Upper lobe of left lung (tissue), 6 donors: Measurements from ENCODE around the gene EEPD1. TPM values are rescaled to one million over a fixed set of nuclear protein-coding genes. Genes with fewer than 3 reads are reported as not detected.

Experiments
- ATAC-seq, 2 donors: fragments of 200-7000 bp; cut with Tn5 transposase; one replicate each; pipeline ENCODE4 v1.9.1; 2022; ENCODE audit warnings: mild to moderate bottlenecking in 2 of 2, moderate library complexity in 2 of 2; ENCODE audit not compliant: low FRiP score in 2 of 2
- DNase-seq, 2 donors: peaks; one replicate each; pipeline ENCODE4 v3.0.0-alpha.2; 2019 to 2020
- H3K27ac ChIP-seq, 4 donors: fragments of 200-600 bp; sonication (generic); one replicate each; pipeline ENCODE4 v1.5.1; 2016 to 2019
- H3K27me3 ChIP-seq, 4 donors: fragments of 200-600 bp; sonication (generic); one replicate each; pipeline ENCODE4 v1.5.1; 2017 to 2019
- H3K36me3 ChIP-seq, 4 donors: fragments of 200-600 bp; sonication (generic); one replicate each; pipeline ENCODE4 v1.5.1; 2016 to 2019
- H3K4me1 ChIP-seq, 4 donors: fragments of 200-600 bp; sonication (generic); one replicate each; pipeline ENCODE4 v1.5.1; 2018 to 2019
- H3K4me3 ChIP-seq, 4 donors: fragments of 200-600 bp; sonication (generic); one replicate each; pipeline ENCODE4 v1.5.1; 2017 to 2019; ENCODE audit warnings: mild to moderate bottlenecking in 2 of 4, moderate library complexity in 1 of 4
- H3K9me3 ChIP-seq, 4 donors: fragments of 200-600 bp; sonication (generic); one replicate each; pipeline ENCODE4 v1.5.1; 2018 to 2019
- EP300 ChIP-seq, 4 donors: sonication (generic); formaldehyde crosslinking; IDR thresholded peaks; one replicate each; pipeline ENCODE4 v1.5.1; 2017; ENCODE audit warnings: antibody characterized with exemption in 4 of 4, control low read depth in 2 of 4
- POLR2A ChIP-seq, 4 donors: fragments of 450-650 bp; IDR thresholded peaks; one replicate each; pipeline ENCODE4 v1.5.1; 2016 to 2017; ENCODE audit warnings: antibody characterized with exemption in 4 of 4, mild to moderate bottlenecking in 2 of 4
- POLR2AphosphoS5 ChIP-seq, 2 donors: sonication (generic); formaldehyde crosslinking; IDR thresholded peaks; one replicate each; pipeline ENCODE4 v1.5.1; 2017; ENCODE audit warnings: antibody characterized with exemption in 2 of 2
- WGBS, 2 donors: methylation state at CpG; one replicate each; pipeline ENCODE4 v1.1.5; 2017 to 2018; 5-methylcytosine and 5-hydroxymethylcytosine counted together
- total RNA-seq, 6 donors: library from RNA; depleted of rRNA in 4 of 6; stranded (reverse); fragments of >200 nt in 4 of 6; gene quantifications; one replicate each; pipeline versions ENCODE4 v1.1.0 to v1.2.1, GENCODE V29; 2016 to 2021
- TF ChIP-seq, protein P1 (sequence below), 6 experiments: fragments of 450-650 bp in 4 of 6; fragments of 200-600 bp in 2 of 6; sonication (generic) in 2 of 6; IDR thresholded peaks; one replicate each; pipeline ENCODE4 v1.5.1; 2016 to 2019; ENCODE audit warnings: antibody characterized with exemption in 6 of 6
- donor health status: DM: no; HTN: no; CAD: no; lungs with moderate emphysema.
- donor health status: DM: no; HTN: yes; CAD: no; lungs with severe emphysema.

Gene EEPD1
- total RNA-seq, 6 donors from 2014 or later: 5.9 to 25.1 (median 11.2) TPM

DNA sequence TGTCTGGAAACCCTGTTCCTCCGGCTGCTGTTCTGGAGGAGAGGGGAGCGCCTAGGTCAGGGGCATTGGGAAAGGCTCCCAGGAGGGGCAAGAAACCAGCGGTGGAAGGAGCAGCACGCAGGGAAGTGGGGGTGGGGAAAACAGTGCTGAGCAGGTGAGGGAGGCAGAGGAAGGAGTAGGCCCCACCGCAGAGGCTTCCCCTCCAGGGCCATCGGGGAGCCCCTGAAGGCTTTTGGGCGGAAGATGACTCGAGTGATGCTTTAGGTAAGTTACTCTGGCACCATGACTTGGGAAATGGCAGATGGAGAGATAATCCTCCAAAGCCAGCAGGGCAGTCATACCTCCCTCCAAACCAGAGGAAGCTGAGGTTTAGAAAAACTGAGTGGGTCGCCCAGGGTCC, 130.1 kb downstream of the EEPD1 start:
- WGBS, 2 donors: 72 to 90% methylated on average over 7 to 8 of the region's 9 CpGs
- DNase-seq (no peak), ATAC-seq (no peak)
- no peaks in the 10 kb centered on the region for H3K9me3 ChIP-seq
- no peak for TF ChIP-seq POLR2A (IDR thresholded peaks at IDR 0.05)
- TF ChIP-seq, protein P1, sequence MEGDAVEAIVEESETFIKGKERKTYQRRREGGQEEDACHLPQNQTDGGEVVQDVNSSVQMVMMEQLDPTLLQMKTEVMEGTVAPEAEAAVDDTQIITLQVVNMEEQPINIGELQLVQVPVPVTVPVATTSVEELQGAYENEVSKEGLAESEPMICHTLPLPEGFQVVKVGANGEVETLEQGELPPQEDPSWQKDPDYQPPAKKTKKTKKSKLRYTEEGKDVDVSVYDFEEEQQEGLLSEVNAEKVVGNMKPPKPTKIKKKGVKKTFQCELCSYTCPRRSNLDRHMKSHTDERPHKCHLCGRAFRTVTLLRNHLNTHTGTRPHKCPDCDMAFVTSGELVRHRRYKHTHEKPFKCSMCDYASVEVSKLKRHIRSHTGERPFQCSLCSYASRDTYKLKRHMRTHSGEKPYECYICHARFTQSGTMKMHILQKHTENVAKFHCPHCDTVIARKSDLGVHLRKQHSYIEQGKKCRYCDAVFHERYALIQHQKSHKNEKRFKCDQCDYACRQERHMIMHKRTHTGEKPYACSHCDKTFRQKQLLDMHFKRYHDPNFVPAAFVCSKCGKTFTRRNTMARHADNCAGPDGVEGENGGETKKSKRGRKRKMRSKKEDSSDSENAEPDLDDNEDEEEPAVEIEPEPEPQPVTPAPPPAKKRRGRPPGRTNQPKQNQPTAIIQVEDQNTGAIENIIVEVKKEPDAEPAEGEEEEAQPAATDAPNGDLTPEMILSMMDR (IDR thresholded peaks at IDR 0.05): no peak
- TF ChIP-seq POLR2AphosphoS5 (IDR thresholded peaks at IDR 0.05): no peak
- peaks cover 41 to 45% (median 41%) of the 10 kb centered on the region in 4 donors for H3K4me1 ChIP-seq
- no peaks in the 10 kb centered on the region for H3K36me3 ChIP-seq
- H3K27me3 ChIP-seq: no peaks in the 10 kb centered on the region
- H3K27ac ChIP-seq: peak overlapping the region; percentile 56 to 83 (median 78)
- H3K4me3 ChIP-seq: no peak overlapping the region

DNA sequence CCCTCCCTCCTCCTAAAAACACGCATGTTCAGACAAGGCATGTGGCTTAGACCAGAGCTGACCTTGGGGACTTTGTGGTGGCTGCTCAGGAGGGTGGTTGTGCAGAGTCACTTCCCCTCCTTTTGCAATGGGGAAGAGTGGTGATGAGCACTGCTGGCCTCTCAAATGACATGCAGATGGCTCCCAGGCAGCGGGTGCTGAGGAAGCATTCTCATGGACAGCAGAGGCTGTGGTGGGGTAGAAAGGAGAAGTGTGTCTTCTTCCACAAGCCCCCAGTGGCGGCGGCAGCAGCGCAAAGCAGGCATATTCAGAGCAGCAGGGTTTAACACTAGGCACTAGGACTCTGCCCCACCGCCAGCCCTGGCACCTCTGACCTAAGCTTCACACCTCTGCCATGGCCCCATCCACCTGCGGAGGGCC, 130.7 kb downstream of the EEPD1 start:
- peak overlapping the region; percentile 56 to 83 (median 73) for H3K27ac ChIP-seq
- peaks cover 38 to 46% (median 41%) of the 10 kb centered on the region in 4 donors for H3K4me1 ChIP-seq
- peak in 1 of 4 donors; percentile 49 for TF ChIP-seq POLR2A (IDR thresholded peaks at IDR 0.05)
- peak; percentile 74 to 75 for TF ChIP-seq POLR2AphosphoS5 (IDR thresholded peaks at IDR 0.05)
- peak in 1 of 4 donors; percentile 44 for TF ChIP-seq EP300 (IDR thresholded peaks at IDR 0.05)
- TF ChIP-seq, protein P1 (IDR thresholded peaks at IDR 0.05): no peak
- no peaks in the 10 kb centered on the region for H3K36me3 ChIP-seq
- DNase-seq: peak; percentile 75 to 90
- no peaks in the 10 kb centered on the region for H3K9me3 ChIP-seq
- H3K27me3 ChIP-seq: no peaks in the 10 kb centered on the region
- no peak overlapping the region for H3K4me3 ChIP-seq
- 75 to 85% methylated on average over 7 of the region's 7 CpGs for WGBS, 2 donors
- peak; percentile 81 to 87 for ATAC-seq

DNA sequence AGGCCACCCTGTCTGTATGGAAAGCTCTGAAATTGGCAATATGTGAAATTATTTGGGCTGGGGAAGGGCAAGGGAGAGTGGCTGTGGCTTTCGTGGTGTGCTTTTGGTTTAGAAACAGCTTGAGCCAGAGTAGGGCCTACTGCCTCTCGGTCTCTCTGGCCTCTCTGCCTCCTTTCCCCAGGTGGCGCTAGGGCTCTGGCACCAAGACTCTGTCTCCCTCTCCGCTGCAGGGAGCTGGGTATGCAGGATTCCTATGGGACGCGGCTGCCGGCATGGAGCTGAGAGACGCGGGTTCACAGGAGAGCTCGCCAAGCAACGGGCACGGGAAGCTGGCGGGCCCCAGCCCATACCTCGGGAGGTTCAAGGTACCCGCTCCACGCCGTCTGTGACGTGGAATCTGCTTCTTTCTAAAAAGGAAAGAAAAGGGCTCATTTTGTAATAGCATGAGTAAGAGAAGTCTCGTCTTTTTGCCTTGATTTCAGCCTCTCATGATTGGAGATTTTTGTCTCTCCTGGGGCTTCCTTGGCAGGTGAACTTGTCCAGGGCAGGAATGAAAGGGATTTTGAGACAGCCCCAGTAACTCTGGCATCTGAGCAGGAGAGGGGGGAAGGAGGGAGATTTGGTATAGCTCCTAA, 131.5 kb downstream of the EEPD1 start:
- Histone ChIP-seq H3K36me3 (no peaks in the 10 kb centered on the region), H3K4me3 (no peak overlapping the region), H3K4me1 (peaks cover 38 to 46% (median 41%) of the 10 kb centered on the region in 4 donors), H3K27ac (peak overlapping the region; percentile 56 to 83 (median 73)), H3K9me3 (no peaks in the 10 kb centered on the region), H3K27me3 (no peaks in the 10 kb centered on the region)
- ATAC-seq (no peak), DNase-seq (peak in 1 of 2 donors; percentile 72)
- 83 to 89% methylated on average over 18 to 19 of the region's 19 CpGs for WGBS, 2 donors
- TF ChIP-seq POLR2AphosphoS5 (IDR thresholded peaks at IDR 0.05) (no peak), EP300 (IDR thresholded peaks at IDR 0.05) (no peak), POLR2A (IDR thresholded peaks at IDR 0.05) (no peak)
- TF ChIP-seq, protein P1 (IDR thresholded peaks at IDR 0.05): no peak

DNA sequence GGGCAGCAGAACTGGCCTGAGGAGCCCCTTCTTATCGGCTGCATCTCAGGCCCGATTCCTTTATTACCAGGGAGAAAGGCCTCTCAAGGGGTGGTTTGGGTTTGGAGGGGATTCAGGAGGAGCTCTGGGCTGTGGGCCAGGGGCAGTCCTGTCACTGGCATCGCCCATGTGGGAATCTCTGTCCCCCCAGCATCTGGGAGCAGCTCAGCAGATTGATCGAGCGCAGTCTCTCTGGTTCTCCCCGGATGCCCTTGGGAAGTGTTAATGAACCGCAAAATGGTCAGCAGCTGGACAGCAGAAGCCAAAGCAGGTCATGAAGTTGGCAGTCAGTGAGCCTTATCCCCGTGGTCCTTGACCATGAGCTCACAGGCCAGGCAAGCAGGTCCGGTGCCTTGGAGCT, 132.2 kb downstream of the EEPD1 start:
- Histone ChIP-seq H3K27ac (peak overlapping the region in 2 of 4 donors; percentile 27 to 40), H3K9me3 (no peaks in the 10 kb centered on the region), H3K4me1 (peaks cover 38 to 51% (median 44%) of the 10 kb centered on the region in 4 donors), H3K27me3 (no peaks in the 10 kb centered on the region), H3K4me3 (no peak overlapping the region), H3K36me3 (no peaks in the 10 kb centered on the region)
- DNase-seq: no peak
- TF ChIP-seq EP300 (IDR thresholded peaks at IDR 0.05): no peak
- TF ChIP-seq, protein P1 (IDR thresholded peaks at IDR 0.05): no peak
- no peak for TF ChIP-seq POLR2A (IDR thresholded peaks at IDR 0.05)
- no peak for TF ChIP-seq POLR2AphosphoS5 (IDR thresholded peaks at IDR 0.05)
- ATAC-seq: no peak
- WGBS, 2 donors: 60 to 96% methylated on average over 2 to 8 of the region's 9 CpGs

DNA sequence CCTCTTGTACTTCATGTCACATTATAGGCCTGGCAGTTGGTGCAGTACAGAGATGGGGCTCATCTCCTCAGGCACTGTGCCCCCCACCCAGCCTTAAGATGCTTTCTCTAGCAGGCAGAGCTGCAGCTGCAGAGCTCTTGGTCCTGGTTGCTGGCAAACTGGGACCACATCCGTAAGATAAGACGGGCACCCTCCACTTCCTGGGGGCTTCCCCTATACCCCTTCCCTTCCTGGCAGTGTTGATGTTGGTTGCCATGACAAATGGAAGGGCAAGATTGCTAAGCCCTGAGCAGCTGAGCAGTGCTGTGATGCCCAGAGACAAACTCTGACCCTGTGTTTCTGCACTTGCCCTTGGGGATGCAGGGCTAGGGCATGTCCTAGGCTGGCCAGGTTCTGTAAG, 133.2 kb downstream of the EEPD1 start:
- DNase-seq: no peak
- TF ChIP-seq POLR2AphosphoS5 (IDR thresholded peaks at IDR 0.05) (no peak), EP300 (IDR thresholded peaks at IDR 0.05) (no peak), POLR2A (IDR thresholded peaks at IDR 0.05) (no peak)
- TF ChIP-seq, protein P1 (IDR thresholded peaks at IDR 0.05): no peak
- ATAC-seq: no peak
- Histone ChIP-seq H3K9me3 (no peaks in the 10 kb centered on the region), H3K36me3 (no peaks in the 10 kb centered on the region), H3K4me1 (peaks cover 38 to 49% (median 41%) of the 10 kb centered on the region in 4 donors), H3K4me3 (no peak overlapping the region), H3K27ac (peak overlapping the region in 3 of 4 donors; percentile 45 to 71 (median 46)), H3K27me3 (no peaks in the 10 kb centered on the region)
- WGBS, 2 donors: 31 to 80% methylated on average over 2 of the region's 2 CpGs
